ENCODE data around the gene SLC25A31.

Gene SLC25A31

DNA sequence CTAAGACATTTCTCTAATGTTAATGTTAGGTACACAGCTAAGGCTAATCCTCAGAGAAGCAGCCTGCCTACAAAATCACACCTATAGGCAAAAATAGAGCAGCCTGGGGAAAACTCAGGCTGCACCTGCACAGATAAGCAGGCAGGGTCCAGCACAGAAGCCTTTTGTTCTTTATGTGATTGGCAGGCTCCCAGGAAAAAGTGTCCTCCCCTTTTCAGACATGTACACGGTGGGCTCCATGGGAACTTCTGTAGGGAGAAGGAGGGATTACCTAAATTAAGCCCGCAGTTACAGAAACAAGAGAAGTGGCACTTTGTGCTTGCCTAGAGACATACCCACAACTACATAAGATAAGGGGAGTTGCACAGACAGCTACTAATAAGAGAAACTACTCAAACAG is 47.9 kb downstream of the SLC25A31 start:
- DNase-seq = no peak

GRCh38 chr4:127780598-127780997 is 50.4 kb downstream of the SLC25A31 start:
- no peak for DNase-seq

DNA sequence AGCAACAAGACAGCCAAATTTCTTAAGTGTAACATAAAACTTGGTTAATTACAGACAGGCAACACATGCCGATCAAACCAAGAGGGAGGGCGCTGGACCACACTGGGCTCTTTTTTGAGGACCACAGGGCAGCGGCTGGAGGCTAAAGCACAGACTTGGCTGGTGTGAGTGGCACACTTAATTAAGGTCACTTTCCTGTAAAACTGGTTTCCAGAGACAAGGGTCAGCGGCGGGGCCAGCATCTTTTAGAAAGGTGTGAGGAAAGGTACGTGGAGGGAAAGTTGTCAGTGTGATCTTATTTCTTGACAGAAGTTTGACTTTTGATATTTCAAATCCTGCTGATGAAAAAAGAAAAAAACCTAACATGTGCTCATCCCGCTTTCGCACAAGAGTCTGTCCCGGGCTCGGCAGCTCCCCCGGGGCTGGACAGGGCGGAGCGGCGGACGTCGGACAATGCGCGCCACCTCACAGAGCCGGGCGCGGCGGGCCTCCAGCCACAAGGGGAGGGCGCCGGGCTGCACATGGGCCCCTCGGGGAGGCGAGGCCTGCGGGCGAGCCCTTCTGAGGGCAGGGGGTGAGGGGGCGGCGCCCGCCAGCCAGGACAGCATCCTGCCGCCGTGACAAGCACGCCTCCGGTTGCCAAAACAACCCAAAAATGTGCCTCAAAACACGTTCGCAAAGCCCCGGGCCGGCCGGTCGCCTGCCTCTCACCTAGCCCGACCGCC is 51.3 kb downstream of the SLC25A31 start:
- DNase-seq = no peak

DNA sequence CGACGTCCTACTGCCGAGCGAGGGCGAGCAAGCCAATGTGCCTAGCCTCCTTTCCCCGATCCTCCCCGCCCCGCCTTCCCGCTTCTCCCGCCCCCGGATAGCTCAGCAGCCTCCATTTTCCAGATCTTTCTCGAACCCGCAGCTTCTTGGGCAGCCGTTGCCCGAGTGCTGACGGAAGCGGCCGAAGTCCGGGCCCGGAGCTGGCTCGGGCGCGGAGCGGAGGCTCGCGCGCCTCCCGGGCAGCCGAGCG is 51.8 kb downstream of the SLC25A31 start:
- DNase-seq = no peak

DNA sequence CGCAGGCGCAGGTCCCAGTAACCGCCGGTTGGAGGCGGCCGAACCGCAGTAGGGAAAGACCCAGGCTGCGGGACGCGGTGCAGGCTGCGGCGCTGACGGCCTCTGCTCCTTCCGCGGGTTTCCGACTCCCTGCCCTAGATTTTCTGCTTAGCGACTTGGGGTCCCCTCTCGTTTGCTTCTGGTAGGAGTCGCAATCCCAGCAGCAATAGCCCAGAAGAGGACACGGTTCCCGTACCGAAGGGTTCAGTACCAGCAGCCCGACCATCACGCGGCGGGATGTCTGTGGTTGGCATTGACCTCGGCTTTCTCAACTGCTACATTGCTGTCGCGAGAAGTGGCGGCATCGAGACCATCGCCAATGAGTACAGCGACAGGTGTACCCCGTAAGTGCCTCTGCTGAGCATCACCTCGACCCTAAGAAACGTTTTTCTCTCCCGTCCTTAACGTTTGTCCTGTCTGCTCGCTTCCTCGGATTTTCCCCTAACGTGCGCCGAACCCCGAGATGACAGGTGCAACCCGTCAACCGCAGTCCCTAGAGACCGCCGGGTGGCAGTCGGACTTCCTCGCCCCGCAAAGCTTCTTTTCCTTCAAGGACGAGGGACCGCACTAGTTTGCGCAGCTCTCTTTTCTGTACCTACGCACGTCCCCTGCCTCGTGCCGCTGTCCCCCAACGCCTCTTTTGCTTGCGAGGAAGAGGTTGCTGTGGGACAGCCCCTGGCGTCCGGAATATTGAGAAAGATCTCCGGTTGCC is 52.2 kb downstream of the SLC25A31 start, which contains the start of gene HSPA4L:
HSPA4L (plus strand) TSS at position 48 of the 751 bp plus-strand sequence; CDS start at position 277, 229 bp downstream.
- DNase-seq = peak; percentile 29

- DNase-seq = no peak
These were observed 53.0 kb downstream of the SLC25A31 start for GRCh38 chr4:127783026-127783769.

DNA sequence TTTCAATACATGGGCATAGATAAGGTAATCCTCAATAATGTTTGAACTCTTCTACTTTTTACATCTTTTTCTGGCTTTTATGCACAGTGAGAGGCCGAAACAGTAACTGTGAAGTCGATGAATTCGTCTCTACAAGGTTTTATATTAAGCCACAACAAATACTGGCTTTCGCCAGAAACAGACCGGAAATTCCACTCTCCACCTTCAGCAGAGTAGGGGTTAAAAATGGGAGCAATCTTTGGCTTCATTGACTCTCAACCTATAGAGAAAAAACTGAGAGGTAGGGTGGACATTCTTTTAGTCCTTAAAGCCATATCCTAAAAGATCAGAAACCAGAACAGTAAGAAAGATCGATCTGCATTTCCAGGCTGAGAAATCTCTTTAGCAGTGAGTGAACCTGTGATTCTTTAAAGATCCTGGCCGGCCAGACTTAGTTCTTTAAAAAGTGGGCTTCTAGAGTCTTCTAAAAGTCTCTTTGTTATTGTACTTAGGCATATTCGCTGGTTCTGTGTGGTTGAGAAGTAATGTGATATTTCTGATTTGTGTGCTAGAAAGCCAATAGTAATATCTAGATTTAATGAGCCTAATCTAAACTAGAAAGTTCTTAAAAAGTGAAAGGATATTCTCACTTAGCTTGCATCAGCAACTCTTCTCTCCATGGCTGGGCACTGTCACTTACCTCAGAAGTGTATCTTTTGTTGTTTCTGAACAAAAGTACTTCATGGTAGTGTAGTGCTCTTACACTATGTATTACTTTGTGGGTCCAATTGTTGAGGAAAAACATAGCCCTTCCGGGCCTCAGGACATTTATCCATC is 54.0 kb downstream of the SLC25A31 start:
- no peak for DNase-seq

- no peak for DNase-seq
These were observed 58.3 kb downstream of the SLC25A31 start for GRCh38 chr4:127788517-127788916.

DNA sequence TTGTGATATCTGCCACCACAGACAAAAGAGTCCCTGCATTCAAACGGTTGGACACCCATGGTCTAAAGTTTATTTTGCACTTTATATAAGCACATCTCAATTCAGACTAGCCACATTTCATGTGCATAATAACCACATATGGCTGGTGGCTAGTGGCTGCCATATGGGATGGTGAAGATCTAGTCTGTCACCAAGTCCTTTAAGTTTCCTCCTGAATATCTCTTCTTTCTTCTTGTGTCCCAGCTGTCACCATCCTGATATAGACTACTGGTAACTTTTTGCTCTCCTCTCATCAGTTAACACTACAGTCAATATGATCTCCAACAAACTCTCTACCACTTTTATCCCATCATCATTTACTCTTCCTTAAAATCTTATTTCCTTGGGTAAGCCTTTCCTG is 61.2 kb downstream of the SLC25A31 start:
- no peak for DNase-seq

- DNase-seq = no peak
These were observed 63.3 kb downstream of the SLC25A31 start for GRCh38 chr4:127793528-127793927.

DNA sequence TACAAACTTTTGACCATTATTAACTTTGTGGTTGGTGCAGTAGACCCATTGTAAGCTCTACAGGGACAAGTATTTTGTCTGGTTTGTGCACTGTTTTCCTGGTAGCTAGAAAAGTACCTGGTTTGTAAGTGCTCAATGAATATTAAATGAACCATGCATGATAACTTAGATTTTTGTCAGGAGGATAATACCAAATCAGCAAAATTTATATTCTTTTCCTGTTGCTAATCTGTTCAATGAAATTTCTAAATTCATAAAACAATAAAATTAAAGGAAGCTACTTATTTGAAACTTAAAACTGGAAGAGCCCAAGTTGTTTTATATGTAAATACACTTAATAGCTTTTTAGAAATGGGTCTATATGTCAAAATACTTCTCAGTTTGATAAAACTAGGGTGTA is 69.5 kb downstream of the SLC25A31 start:
- no peak for DNase-seq

DNA sequence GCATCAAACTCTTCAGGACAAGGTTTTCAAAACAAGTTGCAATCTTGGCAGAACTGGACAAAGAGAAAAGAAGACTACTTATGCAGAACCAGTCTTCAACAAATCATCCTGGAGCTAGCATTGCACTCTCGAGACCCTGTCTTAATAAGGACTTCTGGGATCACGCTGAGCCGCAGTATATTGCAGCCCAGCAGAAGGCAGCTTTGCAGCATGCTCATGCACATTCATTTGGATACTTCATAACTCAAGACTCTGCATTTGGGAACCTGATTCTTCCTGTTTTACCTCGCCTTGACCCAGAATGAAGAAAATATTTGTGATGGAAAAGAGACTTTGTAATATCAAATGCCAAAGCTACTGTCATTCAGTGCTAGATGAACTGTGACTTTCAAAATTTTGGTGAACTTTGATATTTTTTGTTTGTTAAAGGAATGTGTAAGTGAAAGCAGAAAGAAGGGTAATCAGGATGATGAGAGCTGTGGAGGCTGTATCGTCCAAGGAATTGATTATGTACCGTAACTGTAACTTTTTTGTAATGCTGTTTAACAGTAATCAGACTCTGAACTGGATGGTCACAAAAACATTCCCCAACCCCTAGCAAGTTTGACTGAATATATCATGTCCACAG is 79.1 kb downstream of the SLC25A31 start:
- DNase-seq = no peak

- DNase-seq = no peak
These were observed 80.4 kb downstream of the SLC25A31 start for GRCh38 chr4:127810551-127810950.

GRCh38 chr4:127822430-127822829 is 92.2 kb downstream of the SLC25A31 start:
- no peak for DNase-seq

Data from CD4-positive, alpha-beta T cell treated with Interleukin-6 for 4 hours (primary cell).